ENCODE measurements around the gene JUN. TPM values are rescaled to one million over a fixed set of nuclear protein-coding genes. Genes with fewer than 3 reads are reported as not detected.

JUN gene
- total and polyA plus RNA-seq, 7 donors = 40.1 to 213 (median 137) TPM

DNA sequence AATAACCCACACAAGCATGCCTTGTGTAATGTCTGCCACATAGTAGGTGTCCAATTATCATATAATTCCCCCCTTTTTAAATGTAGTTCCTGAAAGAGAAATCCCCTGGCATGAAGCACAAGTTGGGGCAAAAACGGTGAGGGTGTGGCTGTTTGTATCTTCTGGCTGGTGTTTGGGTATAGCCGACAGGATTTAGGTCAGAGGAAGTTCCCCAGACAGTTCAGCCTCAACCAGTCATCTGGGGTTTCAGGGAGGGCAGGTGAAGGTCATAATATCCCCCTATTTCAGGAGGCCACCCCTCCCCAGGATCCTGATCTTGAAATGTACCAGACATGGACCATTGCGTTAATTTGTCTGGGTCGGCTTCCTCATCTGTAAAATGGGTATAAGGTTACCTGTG lies 29.1 kb upstream of the JUN start:
- no peaks in the 10 kb centered on the region for H3K4me1 ChIP-seq
- no peak overlapping the region for H3K4me3 ChIP-seq
- 52 to 65% (median 57%) methylated on average over 4 of the region's 4 CpGs for WGBS, 3 donors
- H3K27me3 ChIP-seq (ENCODE audit: insufficient read depth in 3 of 3, low read length in 2 of 3) = no peaks in the 10 kb centered on the region
- no peaks in the 10 kb centered on the region for H3K36me3 ChIP-seq (ENCODE audit: insufficient read depth in 1 of 2, low read depth in 1 of 2)
- DNase-seq (no peak), ATAC-seq (no peak)
- intact Hi-C loops (cut with DNase I) = no loop called here
- H3K27ac ChIP-seq = peak overlapping the region; percentile 32
- TF ChIP-seq, protein P1, sequence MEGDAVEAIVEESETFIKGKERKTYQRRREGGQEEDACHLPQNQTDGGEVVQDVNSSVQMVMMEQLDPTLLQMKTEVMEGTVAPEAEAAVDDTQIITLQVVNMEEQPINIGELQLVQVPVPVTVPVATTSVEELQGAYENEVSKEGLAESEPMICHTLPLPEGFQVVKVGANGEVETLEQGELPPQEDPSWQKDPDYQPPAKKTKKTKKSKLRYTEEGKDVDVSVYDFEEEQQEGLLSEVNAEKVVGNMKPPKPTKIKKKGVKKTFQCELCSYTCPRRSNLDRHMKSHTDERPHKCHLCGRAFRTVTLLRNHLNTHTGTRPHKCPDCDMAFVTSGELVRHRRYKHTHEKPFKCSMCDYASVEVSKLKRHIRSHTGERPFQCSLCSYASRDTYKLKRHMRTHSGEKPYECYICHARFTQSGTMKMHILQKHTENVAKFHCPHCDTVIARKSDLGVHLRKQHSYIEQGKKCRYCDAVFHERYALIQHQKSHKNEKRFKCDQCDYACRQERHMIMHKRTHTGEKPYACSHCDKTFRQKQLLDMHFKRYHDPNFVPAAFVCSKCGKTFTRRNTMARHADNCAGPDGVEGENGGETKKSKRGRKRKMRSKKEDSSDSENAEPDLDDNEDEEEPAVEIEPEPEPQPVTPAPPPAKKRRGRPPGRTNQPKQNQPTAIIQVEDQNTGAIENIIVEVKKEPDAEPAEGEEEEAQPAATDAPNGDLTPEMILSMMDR (IDR thresholded peaks at IDR 0.05) = no peak
- no peaks in the 10 kb centered on the region for H3K9me3 ChIP-seq

DNA sequence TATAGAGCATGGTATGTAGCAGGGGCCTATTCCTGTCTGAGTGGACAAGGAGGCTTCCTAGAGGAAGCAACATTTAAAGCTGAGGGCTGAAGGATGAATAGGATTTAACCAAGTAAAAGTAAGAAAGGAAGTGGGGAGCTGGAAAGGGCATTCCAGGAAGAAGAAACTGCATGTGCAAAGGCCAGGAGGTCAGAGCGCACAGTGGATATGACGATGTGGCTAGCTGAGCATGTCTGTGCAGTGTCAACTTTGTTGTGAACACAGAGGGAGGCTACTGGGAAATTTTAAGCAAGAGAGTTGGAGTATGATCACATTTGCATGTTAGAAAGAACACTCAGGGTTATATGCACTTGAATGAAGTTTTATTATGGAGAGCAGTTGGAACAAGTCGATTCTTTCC lies 28.6 kb upstream of the JUN start:
- intact Hi-C loops (cut with DNase I) = no loop called here
- no peaks in the 10 kb centered on the region for H3K27me3 ChIP-seq (ENCODE audit: insufficient read depth in 3 of 3, low read length in 2 of 3)
- DNase-seq (no peak), ATAC-seq (no peak)
- no peaks in the 10 kb centered on the region for H3K9me3 ChIP-seq
- TF ChIP-seq, protein P1 (IDR thresholded peaks at IDR 0.05) = no peak
- H3K4me3 ChIP-seq = no peak overlapping the region
- 69 to 77% (median 76%) methylated on average over 3 of the region's 3 CpGs for WGBS, 3 donors
- H3K36me3 ChIP-seq (ENCODE audit: insufficient read depth in 1 of 2, low read depth in 1 of 2) = no peaks in the 10 kb centered on the region
- no peaks in the 10 kb centered on the region for H3K4me1 ChIP-seq
- H3K27ac ChIP-seq = peak overlapping the region; percentile 32

DNA sequence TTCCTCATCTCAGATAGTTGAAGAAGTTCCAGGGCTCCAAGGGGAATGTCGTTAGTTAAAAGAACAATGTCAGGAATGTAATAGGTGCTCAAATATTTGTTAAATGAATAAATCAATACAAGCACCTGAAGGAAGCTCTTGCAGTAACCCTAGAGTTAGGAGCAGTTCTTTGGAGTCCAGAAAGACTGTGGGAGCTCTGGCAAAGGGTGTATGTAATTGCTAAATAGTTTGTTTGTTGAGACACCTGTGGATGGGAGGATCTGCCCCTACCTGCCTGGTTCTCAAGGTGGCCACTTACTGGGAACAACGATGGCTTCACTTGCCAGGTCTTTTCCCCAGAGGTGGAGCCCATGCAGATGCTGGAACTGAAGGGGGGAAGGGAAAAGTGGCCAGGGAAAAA lies 27.5 kb upstream of the JUN start:
- no peaks in the 10 kb centered on the region for H3K27me3 ChIP-seq (ENCODE audit: insufficient read depth in 3 of 3, low read length in 2 of 3)
- DNase-seq (no peak), ATAC-seq (no peak)
- TF ChIP-seq, protein P1 (IDR thresholded peaks at IDR 0.05) = no peak
- H3K9me3 ChIP-seq = no peaks in the 10 kb centered on the region
- H3K4me3 ChIP-seq = no peak overlapping the region
- 70 to 75% (median 71%) methylated on average over 2 of the region's 2 CpGs for WGBS, 3 donors
- H3K27ac ChIP-seq = no peak overlapping the region
- no peaks in the 10 kb centered on the region for H3K36me3 ChIP-seq (ENCODE audit: insufficient read depth in 1 of 2, low read depth in 1 of 2)
- H3K4me1 ChIP-seq = no peaks in the 10 kb centered on the region
- intact Hi-C loops (cut with DNase I) = no loop called here

DNA sequence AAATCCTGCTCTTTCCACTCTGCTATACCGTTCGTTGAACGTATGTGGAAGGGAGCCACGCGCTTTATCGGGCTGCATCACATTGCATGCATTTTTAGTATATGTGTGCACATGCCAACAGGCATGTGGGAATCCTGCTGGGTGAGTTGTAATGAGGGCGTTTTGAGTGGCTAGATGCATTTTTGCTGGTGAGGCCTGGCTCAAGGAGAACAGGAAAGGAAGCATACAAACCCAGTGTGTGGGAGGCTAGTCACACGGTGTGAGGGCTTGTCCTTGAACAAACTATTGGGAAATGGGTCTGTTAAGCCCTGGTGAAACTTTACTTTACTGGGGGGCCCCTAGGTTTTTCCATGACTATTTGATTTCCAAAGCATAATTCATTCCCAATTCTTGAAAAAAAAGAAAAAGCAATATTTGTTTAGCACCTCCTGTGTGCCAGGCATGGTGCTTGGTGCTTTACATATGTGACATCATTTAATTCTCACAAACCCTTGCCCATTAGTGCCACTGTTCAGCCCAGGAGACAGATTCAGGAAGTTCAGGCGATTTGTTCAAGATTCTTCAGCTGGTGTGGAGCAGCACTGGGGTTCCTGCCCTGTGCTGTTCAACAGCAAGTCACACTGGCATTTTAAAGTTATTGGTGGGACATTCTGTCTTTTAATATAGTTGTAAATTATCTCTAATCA lies 25.6 kb upstream of the JUN start:
- H3K4me1 ChIP-seq = peaks cover 1% of the 10 kb centered on the region
- no peaks in the 10 kb centered on the region for H3K27me3 ChIP-seq (ENCODE audit: insufficient read depth in 3 of 3, low read length in 2 of 3)
- no peak for ATAC-seq
- no peak overlapping the region for H3K4me3 ChIP-seq
- 71 to 82% (median 74%) methylated on average over 9 of the region's 9 CpGs for WGBS, 3 donors
- H3K27ac ChIP-seq = no peak overlapping the region
- TF ChIP-seq, protein P1 (IDR thresholded peaks at IDR 0.05) = no peak
- intact Hi-C loops (cut with DNase I) = no loop called here
- no peak for DNase-seq
- H3K36me3 ChIP-seq (ENCODE audit: insufficient read depth in 1 of 2, low read depth in 1 of 2) = no peaks in the 10 kb centered on the region
- H3K9me3 ChIP-seq = no peaks in the 10 kb centered on the region

DNA sequence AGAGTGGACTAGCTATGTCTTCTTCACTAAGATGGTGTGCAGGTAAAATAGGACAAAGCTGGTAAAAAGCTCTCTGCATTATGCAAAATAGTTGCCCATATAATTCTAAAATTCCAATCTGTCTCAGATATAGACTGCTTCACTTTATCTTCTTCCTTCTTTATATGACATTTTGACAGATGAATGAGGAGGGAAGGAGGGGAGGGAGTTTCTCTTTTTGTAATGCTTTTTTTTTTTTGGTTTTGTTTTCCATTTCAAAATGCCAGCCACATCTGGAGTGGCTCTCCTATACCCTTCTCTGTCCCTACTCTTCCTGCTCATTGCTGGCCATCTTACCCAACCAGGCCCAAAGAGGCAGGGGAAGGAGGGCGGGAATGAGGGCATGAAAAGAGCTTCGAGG lies 24.2 kb upstream of the JUN start:
- peaks cover 8% of the 10 kb centered on the region for H3K4me1 ChIP-seq
- no peaks in the 10 kb centered on the region for H3K27me3 ChIP-seq (ENCODE audit: insufficient read depth in 3 of 3, low read length in 2 of 3)
- H3K27ac ChIP-seq = no peak overlapping the region
- no peak overlapping the region for H3K4me3 ChIP-seq
- H3K9me3 ChIP-seq = no peaks in the 10 kb centered on the region
- no peak for ATAC-seq
- intact Hi-C loops (cut with DNase I) = no loop called here
- no peaks in the 10 kb centered on the region for H3K36me3 ChIP-seq (ENCODE audit: insufficient read depth in 1 of 2, low read depth in 1 of 2)
- DNase-seq = no peak
- TF ChIP-seq, protein P1 (IDR thresholded peaks at IDR 0.05) = no peak
- WGBS, 3 donors = 30 to 39% (median 33%) methylated on average over 2 of the region's 2 CpGs
